Neural cell (in vitro differentiated cells): ENCODE results near the gene RBMS3. TPM values are rescaled to one million over a fixed set of nuclear protein-coding genes. Genes with fewer than 3 reads are reported as not detected.
A peak's percentile ranks its signal among the peaks of the same experiment; 100 is the strongest.

Experiments
- H2AFZ ChIP-seq: fragments of 200-600, 300-800 bp; sonication (generic), shearing (Covaris generic); 2 replicates; pipeline ENCODE4 v1.6.0; 2014; ENCODE audit warnings: low read depth, mild to moderate bottlenecking, antibody characterized with exemption, low read length, moderate library complexity
- H3F3A ChIP-seq: fragments of 200-600 bp; shearing (Covaris generic); 2 replicates; pipeline ENCODE4 v1.6.1; 2016; ENCODE audit warnings: mild to moderate bottlenecking, moderate library complexity, mixed read lengths, antibody characterized with exemption, low read length; ENCODE audit not compliant: insufficient read depth, poor library complexity, severe bottlenecking
- H3K27ac ChIP-seq: fragments of 200-600, 300-800 bp; sonication (generic), shearing (Covaris generic); 2 replicates; pipeline ENCODE4 v1.5.1; 2014; ENCODE audit warnings: mild to moderate bottlenecking, low read length, moderate library complexity
- H3K27me3 ChIP-seq: fragments of 300-800, 200-600 bp; sonication (generic), shearing (Covaris generic); 2 replicates; pipeline ENCODE4 v1.6.0; 2014; ENCODE audit warnings: mild to moderate bottlenecking, low read depth, low read length, moderate library complexity; ENCODE audit not compliant: insufficient read depth
- H3K36me3 ChIP-seq: fragments of 300-800, 200-600 bp; sonication (generic), shearing (Covaris generic); 2 replicates; pipeline ENCODE4 v1.5.1; 2014; ENCODE audit warnings: mild to moderate bottlenecking, antibody characterized with exemption, low read length, moderate library complexity; ENCODE audit not compliant: insufficient read depth
- H3K4me2 ChIP-seq: fragments of 300-800, 200-600 bp; sonication (generic), shearing (Covaris generic); 2 replicates; pipeline ENCODE4 v1.6.0; 2014; ENCODE audit warnings: mild to moderate bottlenecking, low read length
- H3K4me3 ChIP-seq: fragments of 300-800, 200-600 bp; sonication (generic), shearing (Covaris generic); 2 replicates; pipeline ENCODE4 v1.5.1; 2014; ENCODE audit warnings: mild to moderate bottlenecking, low read length, moderate library complexity
- H3K79me2 ChIP-seq: fragments of 200-600 bp; shearing (Covaris generic); replicated peaks from 2 replicates; pipeline ENCODE4 v1.6.0; 2014; ENCODE audit warnings: mild to moderate bottlenecking, low read length, moderate library complexity; ENCODE audit not compliant: insufficient read depth
- H3K9ac ChIP-seq: fragments of 300-800, 200-600 bp; sonication (generic), shearing (Covaris generic); 2 replicates; pipeline ENCODE4 v1.6.1; 2016; ENCODE audit warnings: mild to moderate bottlenecking, low read length, mixed read lengths
- H3K9me2 ChIP-seq: fragments of 200-600 bp; shearing (Covaris generic); 2 replicates; pipeline ENCODE4 v1.6.1; 2016; ENCODE audit warnings: mild to moderate bottlenecking, low read length, mixed read lengths; ENCODE audit not compliant: insufficient read depth
- H3K9me3 ChIP-seq: fragments of 200-600, 300-800 bp; sonication (generic), shearing (Covaris generic); 2 replicates; pipeline ENCODE4 v1.6.1; 2016; ENCODE audit warnings: mild to moderate bottlenecking, mixed run types, low read length, moderate library complexity, mixed read lengths
- H4K20me1 ChIP-seq: fragments of 200-600 bp; shearing (Covaris generic); 2 replicates; pipeline ENCODE4 v1.6.1; 2016; ENCODE audit warnings: mild to moderate bottlenecking, mixed run types; ENCODE audit not compliant: insufficient read depth
- EP300 ChIP-seq: fragments of 450-650 bp; conservative IDR thresholded peaks from 2 replicates; pipeline ENCODE4 v1.6.1; 2014; ENCODE audit warnings: antibody characterized with exemption, mild to moderate bottlenecking, moderate library complexity; ENCODE audit not compliant: poor library complexity, severe bottlenecking
- EZH2 ChIP-seq: fragments of 200-600, 300-800 bp; shearing (Covaris generic), sonication (generic); IDR thresholded peaks from 2 replicates; pipeline ENCODE4 v1.6.1; 2014; ENCODE audit warnings: antibody characterized with exemption, low read length, borderline replicate concordance, mild to moderate bottlenecking; ENCODE audit not compliant: insufficient read depth, poor library complexity, severe bottlenecking
- MXI1 ChIP-seq: fragments of 450-650 bp; conservative IDR thresholded peaks from 2 replicates; pipeline ENCODE4 v1.6.1; 2014; ENCODE audit warnings: antibody characterized with exemption, mild to moderate bottlenecking; ENCODE audit not compliant: poor library complexity, severe bottlenecking
- POLR2AphosphoS5 ChIP-seq: IDR thresholded peaks from 2 replicates; pipeline ENCODE4 v1.6.1; 2012
- RAD21 ChIP-seq: fragments of 450-650 bp; conservative IDR thresholded peaks from 2 replicates; pipeline ENCODE4 v1.6.1; 2014; ENCODE audit warnings: antibody characterized with exemption, mild to moderate bottlenecking, moderate library complexity
- SMC3 ChIP-seq: fragments of 450-650 bp; conservative IDR thresholded peaks from 2 replicates; pipeline ENCODE4 v1.6.1; 2014; ENCODE audit warnings: antibody characterized with exemption, mild to moderate bottlenecking, moderate library complexity; ENCODE audit not compliant: poor library complexity
- TAF1 ChIP-seq: IDR thresholded peaks from 2 replicates; pipeline ENCODE4 v1.6.1; 2012; ENCODE audit warnings: low read depth
- polyA plus RNA-seq: library from polyadenylated mRNA; depleted of rRNA; stranded (reverse); fragments of >200 nt; gene quantifications from 2 replicates; pipeline ENCODE4 v1.2.3, GENCODE V29; 2014
- TF ChIP-seq, protein P1 (sequence below): IDR thresholded peaks from 2 replicates; pipeline ENCODE4 v1.6.1; 2012; ENCODE audit warnings: borderline replicate concordance
- TF ChIP-seq, protein P2 (sequence below): fragments of 450-650 bp; IDR thresholded peaks from 2 replicates; pipeline ENCODE4 v1.5.1; 2014; ENCODE audit warnings: antibody characterized with exemption, mild to moderate bottlenecking, moderate library complexity; ENCODE audit not compliant: poor library complexity, severe bottlenecking

RBMS3 gene
- polyA plus RNA-seq, 1 donor from 2014 or later = 0.53 TPM

DNA sequence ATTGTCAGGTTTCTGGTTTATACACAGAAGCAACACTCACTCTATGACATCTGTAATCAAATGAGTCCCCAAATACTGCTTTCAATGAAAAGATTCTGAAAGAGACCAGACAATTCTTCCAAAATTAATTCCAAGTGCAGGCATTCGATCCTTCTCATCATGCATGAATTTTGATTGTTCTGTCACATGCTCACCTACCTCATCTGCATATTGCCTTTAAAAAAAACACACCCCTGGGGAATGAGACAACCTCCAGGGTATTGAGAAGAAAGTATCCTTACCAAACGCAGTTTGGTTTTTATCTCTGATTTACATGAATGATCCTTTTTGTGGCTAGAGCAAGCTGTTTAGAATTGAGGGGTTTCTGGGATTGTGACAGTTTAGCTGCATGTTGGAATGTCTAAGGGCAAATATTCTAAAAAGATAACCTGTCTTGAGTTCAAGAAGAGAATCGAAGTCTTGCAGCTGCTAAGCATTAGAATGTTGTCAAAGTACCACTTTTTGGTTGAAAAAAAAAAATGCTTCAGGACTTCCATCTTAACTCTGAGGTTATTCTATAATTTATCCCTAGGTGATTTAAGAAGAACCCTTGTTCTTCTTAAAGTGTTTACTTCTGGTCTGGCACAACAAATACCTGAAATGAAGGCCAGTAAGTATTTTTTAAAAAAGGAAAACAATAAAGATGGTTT, 653.1 kb downstream of the RBMS3 start:
- H2AFZ ChIP-seq = no peak overlapping the region

DNA sequence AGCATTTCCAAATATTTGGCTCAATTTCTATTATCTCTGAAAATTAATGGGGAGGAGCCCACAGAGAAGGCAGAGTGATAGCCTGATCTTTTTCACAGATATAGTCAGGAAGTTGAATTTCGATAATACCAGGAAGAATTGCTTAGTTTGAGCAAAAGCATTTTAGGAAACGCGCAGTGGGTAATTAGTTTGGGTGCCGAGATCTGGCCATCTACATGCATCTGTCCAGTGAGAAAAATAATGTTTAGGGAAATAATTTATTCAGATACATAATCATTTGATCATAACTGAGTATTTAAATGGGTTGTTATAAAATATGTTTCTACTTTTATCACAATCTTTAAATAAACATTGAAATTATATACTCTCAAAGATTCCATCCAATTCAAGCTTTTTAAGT, 653.9 kb downstream of the RBMS3 start:
- Histone ChIP-seq H3K9ac (no peak overlapping the region), H2AFZ (no peak overlapping the region), H3K27me3 (no peaks in the 10 kb centered on the region), H3K9me2 (no peaks in the 10 kb centered on the region), H4K20me1 (no peaks in the 10 kb centered on the region), H3K4me3 (no peak overlapping the region), H3K9me3 (no peaks in the 10 kb centered on the region), H3F3A (no peaks in the 10 kb centered on the region), H3K4me2 (no peak overlapping the region), H3K36me3 (no peaks in the 10 kb centered on the region), H3K27ac (no peak overlapping the region), H3K79me2 (no peaks in the 10 kb centered on the region)
- TF ChIP-seq EP300 (no peak), POLR2AphosphoS5 (no peak), RAD21 (no peak), TAF1 (no peak), EZH2 (no peak), SMC3 (no peak), MXI1 (no peak)
- TF ChIP-seq, protein P1, sequence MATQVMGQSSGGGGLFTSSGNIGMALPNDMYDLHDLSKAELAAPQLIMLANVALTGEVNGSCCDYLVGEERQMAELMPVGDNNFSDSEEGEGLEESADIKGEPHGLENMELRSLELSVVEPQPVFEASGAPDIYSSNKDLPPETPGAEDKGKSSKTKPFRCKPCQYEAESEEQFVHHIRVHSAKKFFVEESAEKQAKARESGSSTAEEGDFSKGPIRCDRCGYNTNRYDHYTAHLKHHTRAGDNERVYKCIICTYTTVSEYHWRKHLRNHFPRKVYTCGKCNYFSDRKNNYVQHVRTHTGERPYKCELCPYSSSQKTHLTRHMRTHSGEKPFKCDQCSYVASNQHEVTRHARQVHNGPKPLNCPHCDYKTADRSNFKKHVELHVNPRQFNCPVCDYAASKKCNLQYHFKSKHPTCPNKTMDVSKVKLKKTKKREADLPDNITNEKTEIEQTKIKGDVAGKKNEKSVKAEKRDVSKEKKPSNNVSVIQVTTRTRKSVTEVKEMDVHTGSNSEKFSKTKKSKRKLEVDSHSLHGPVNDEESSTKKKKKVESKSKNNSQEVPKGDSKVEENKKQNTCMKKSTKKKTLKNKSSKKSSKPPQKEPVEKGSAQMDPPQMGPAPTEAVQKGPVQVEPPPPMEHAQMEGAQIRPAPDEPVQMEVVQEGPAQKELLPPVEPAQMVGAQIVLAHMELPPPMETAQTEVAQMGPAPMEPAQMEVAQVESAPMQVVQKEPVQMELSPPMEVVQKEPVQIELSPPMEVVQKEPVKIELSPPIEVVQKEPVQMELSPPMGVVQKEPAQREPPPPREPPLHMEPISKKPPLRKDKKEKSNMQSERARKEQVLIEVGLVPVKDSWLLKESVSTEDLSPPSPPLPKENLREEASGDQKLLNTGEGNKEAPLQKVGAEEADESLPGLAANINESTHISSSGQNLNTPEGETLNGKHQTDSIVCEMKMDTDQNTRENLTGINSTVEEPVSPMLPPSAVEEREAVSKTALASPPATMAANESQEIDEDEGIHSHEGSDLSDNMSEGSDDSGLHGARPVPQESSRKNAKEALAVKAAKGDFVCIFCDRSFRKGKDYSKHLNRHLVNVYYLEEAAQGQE = no peak
- TF ChIP-seq, protein P2, sequence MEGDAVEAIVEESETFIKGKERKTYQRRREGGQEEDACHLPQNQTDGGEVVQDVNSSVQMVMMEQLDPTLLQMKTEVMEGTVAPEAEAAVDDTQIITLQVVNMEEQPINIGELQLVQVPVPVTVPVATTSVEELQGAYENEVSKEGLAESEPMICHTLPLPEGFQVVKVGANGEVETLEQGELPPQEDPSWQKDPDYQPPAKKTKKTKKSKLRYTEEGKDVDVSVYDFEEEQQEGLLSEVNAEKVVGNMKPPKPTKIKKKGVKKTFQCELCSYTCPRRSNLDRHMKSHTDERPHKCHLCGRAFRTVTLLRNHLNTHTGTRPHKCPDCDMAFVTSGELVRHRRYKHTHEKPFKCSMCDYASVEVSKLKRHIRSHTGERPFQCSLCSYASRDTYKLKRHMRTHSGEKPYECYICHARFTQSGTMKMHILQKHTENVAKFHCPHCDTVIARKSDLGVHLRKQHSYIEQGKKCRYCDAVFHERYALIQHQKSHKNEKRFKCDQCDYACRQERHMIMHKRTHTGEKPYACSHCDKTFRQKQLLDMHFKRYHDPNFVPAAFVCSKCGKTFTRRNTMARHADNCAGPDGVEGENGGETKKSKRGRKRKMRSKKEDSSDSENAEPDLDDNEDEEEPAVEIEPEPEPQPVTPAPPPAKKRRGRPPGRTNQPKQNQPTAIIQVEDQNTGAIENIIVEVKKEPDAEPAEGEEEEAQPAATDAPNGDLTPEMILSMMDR = no peak

More for the DNA sequence above, 653.1 kb downstream of the RBMS3 start:
- TF ChIP-seq, protein P1 = no peak
- TF ChIP-seq TAF1 (no peak), POLR2AphosphoS5 (no peak), MXI1 (no peak), EZH2 (no peak), EP300 (no peak), SMC3 (no peak), RAD21 (no peak)
- TF ChIP-seq, protein P2 = no peak
- Histone ChIP-seq H3K4me2 (peak overlapping the region; percentile 17), H3K9ac (no peak overlapping the region), H3K9me2 (no peaks in the 10 kb centered on the region), H3K9me3 (no peaks in the 10 kb centered on the region), H3K36me3 (no peaks in the 10 kb centered on the region), H3K27me3 (no peaks in the 10 kb centered on the region), H4K20me1 (no peaks in the 10 kb centered on the region), H3F3A (no peaks in the 10 kb centered on the region), H3K27ac (no peak overlapping the region), H3K4me3 (no peak overlapping the region), H3K79me2 (no peaks in the 10 kb centered on the region)
